ENCODE results near the gene IDH2. TPM values are rescaled to one million over a fixed set of nuclear protein-coding genes. Genes with fewer than 3 reads are reported as not detected.

Gene IDH2
- total RNA-seq, 6 experiments from 2014 or later: 26.3 to 32.4 (median 28.9) TPM

GRCh38 chr15:90042356-90042755, 59.9 kb downstream of the IDH2 start:
- peaks cover 33% of the 10 kb centered on the region for H3K4me1 Mint-ChIP-seq (ENCODE audit: low read depth)
- H3K36me3 Mint-ChIP-seq (ENCODE audit: low read depth): no peaks in the 10 kb centered on the region
- DNase-seq: no peak
- no peak overlapping the region for H3K27ac Mint-ChIP-seq
- TF ChIP-seq CTCF (IDR thresholded peaks at IDR 0.05): no peak
- no peaks in the 10 kb centered on the region; the same call in 1 of the 2 replicates for H3K27me3 Mint-ChIP-seq (ENCODE audit: insufficient read depth)
- no peaks in the 10 kb centered on the region for H3K9me3 Mint-ChIP-seq
- H3K4me3 Mint-ChIP-seq: no peak overlapping the region

DNA sequence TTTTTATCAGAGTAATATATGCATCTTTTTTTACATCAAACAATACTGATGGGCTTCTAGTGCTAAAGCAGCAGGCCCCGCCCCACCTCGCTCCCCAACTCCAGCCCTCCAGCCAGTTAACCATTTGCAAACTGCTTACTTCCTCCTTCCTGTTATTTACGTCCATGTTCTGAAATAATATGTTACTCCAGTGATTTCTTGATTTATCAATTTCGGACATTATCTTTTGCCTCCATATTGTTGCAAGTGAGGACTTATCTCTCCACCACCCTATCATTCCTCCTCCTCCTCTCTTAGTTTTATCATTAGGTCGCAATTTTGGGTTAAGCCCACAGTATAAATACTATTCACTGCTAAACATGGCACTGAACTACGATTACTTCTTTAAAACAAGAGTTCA, 61.6 kb downstream of the IDH2 start:
- DNase-seq: no peak
- H3K27me3 Mint-ChIP-seq (ENCODE audit: insufficient read depth): no peaks in the 10 kb centered on the region; the same call in 1 of the 2 replicates
- H3K36me3 Mint-ChIP-seq (ENCODE audit: low read depth): peaks cover 4% of the 10 kb centered on the region
- peaks cover 50% of the 10 kb centered on the region for H3K4me1 Mint-ChIP-seq (ENCODE audit: low read depth)
- no peak overlapping the region for H3K27ac Mint-ChIP-seq
- TF ChIP-seq CTCF (IDR thresholded peaks at IDR 0.05): no peak
- H3K9me3 Mint-ChIP-seq: no peaks in the 10 kb centered on the region
- no peak overlapping the region for H3K4me3 Mint-ChIP-seq

DNA sequence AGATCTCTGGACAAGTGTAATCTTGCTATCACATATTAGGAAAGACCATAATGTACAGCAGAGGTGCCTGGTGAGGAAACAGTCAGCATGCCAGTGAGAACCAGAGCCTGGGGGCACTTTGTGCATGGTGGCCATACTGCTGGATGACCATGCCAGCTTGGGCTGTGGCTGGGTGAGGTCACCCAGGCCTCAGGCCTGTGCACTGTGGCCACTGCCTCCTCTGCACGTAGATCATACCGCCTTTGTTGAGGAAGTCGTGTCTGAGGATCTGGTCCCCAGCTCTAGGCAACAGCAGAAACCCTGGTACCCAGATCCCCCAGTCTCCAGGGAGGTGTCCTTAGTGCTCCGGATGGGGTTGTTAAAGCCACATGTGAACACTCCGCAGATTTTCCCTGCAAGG, 62.3 kb downstream of the IDH2 start:
- TF ChIP-seq CTCF (IDR thresholded peaks at IDR 0.05): no peak
- no peak for DNase-seq
- no peaks in the 10 kb centered on the region; the same call in 1 of the 2 replicates for H3K27me3 Mint-ChIP-seq (ENCODE audit: insufficient read depth)
- H3K36me3 Mint-ChIP-seq (ENCODE audit: low read depth): peaks cover 4% of the 10 kb centered on the region
- no peak overlapping the region for H3K27ac Mint-ChIP-seq
- H3K4me1 Mint-ChIP-seq (ENCODE audit: low read depth): peaks cover 56% of the 10 kb centered on the region
- no peaks in the 10 kb centered on the region for H3K9me3 Mint-ChIP-seq
- no peak overlapping the region for H3K4me3 Mint-ChIP-seq

- DNase-seq: no peak
- H3K27ac Mint-ChIP-seq: peak overlapping the region; percentile 83; the same call in 1 of the 2 replicates
- no peaks in the 10 kb centered on the region for H3K9me3 Mint-ChIP-seq
- no peaks in the 10 kb centered on the region; the same call in 1 of the 2 replicates for H3K27me3 Mint-ChIP-seq (ENCODE audit: insufficient read depth)
- peaks cover 70% of the 10 kb centered on the region for H3K4me1 Mint-ChIP-seq (ENCODE audit: low read depth)
- TF ChIP-seq CTCF (IDR thresholded peaks at IDR 0.05): no peak
- H3K4me3 Mint-ChIP-seq: no peak overlapping the region
- H3K36me3 Mint-ChIP-seq (ENCODE audit: low read depth): peaks cover 4% of the 10 kb centered on the region
These were observed 63.6 kb downstream of the IDH2 start for GRCh38 chr15:90038632-90039095.

- DNase-seq: no peak
- H3K4me1 Mint-ChIP-seq (ENCODE audit: low read depth): peaks cover 75% of the 10 kb centered on the region
- H3K9me3 Mint-ChIP-seq: no peaks in the 10 kb centered on the region
- peak overlapping the region; percentile 10; the same call in 1 of the 2 replicates for H3K4me3 Mint-ChIP-seq
- H3K36me3 Mint-ChIP-seq (ENCODE audit: low read depth): peaks cover 4% of the 10 kb centered on the region
- H3K27me3 Mint-ChIP-seq (ENCODE audit: insufficient read depth): no peaks in the 10 kb centered on the region; the same call in 1 of the 2 replicates
- peak overlapping the region; percentile 83 for H3K27ac Mint-ChIP-seq
- no peak for TF ChIP-seq CTCF (IDR thresholded peaks at IDR 0.05)
These were observed 64.2 kb downstream of the IDH2 start for GRCh38 chr15:90037961-90038631.
